ENCODE measurements around the gene INPP4B. TPM values are rescaled to one million over a fixed set of nuclear protein-coding genes. Genes with fewer than 3 reads are reported as not detected.
"Not testable (repeated sequence)": the region's sequence is repeated elsewhere in the genome, so short reads cannot be mapped to it uniquely, and the experiment has no call there.

INPP4B gene
- total RNA-seq, 1 donor from 2014 or later: 16.8 TPM

DNA sequence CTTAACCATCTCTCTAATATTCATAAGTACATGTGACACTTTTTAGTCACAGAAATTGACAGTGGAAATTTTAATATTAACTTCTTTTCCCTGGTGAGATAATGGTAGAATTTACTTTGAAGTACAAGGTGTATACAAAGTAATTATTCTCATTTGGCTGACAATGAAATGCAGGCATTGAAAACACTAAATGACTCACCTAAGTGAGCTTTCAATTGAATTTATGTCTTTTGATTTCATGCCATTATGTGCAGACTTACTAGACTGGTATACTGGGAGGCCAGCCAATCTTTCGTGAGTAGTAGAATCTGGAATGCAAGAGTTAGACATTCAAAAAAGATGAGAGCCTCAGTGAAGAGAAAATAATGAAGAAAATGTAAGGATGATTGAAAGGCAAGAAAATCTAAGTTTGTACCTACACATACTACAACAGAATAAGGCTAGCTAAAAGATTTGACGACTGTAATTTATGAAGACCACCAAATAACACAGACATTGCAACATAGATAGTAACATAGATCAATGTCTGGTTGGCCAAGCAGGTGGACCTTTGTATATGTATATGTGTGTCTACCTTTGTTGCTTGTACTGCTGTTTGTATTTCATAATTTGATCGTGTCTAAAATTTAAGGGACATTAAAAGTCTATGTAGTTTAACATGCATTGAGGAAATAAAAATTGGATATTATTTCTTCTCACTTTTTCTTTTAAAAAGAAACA is 750.1 kb downstream of the INPP4B start:
- Mint-ChIP-seq H3K4me3 (no peak overlapping the region), H3K27me3 (ENCODE audit: insufficient read depth) (no peaks in the 10 kb centered on the region), H3K36me3 (ENCODE audit: low read depth) (peaks cover 7% of the 10 kb centered on the region), H3K9me3 (no peaks in the 10 kb centered on the region), H3K4me1 (ENCODE audit: low read depth) (no peaks in the 10 kb centered on the region), H3K27ac (no peak overlapping the region)
- DNase-seq (ENCODE audit: low spot score): no peak
- intact Hi-C loops (cut with micrococcal nuclease): no loop called here

DNA sequence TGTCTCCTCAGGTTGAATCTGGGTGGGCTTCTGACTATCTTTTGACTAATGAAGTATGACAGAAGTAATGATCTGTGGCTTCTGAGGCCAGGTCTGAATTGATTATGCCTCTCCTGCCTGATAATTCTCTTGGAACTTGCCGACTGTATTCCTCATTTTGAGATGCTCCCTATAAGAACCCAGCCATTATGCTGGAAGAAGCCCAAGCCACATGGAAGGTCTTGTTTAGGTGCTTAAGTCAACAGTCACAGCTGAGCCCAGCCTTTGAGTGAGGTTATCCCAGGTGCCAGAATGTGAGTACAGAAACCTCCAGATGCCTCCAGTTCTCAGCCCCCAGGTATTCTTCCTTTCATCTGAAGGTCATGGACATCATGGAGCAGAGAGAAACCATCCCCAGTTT is 753.2 kb downstream of the INPP4B start:
- H3K27ac Mint-ChIP-seq: no peak overlapping the region
- H3K27me3 Mint-ChIP-seq (ENCODE audit: insufficient read depth): no peaks in the 10 kb centered on the region
- H3K4me3 Mint-ChIP-seq: no peak overlapping the region
- H3K9me3 Mint-ChIP-seq: no peaks in the 10 kb centered on the region
- no peak for DNase-seq (ENCODE audit: low spot score)
- H3K36me3 Mint-ChIP-seq (ENCODE audit: low read depth): peaks cover 3% of the 10 kb centered on the region
- intact Hi-C loops (cut with micrococcal nuclease): no loop called here
- H3K4me1 Mint-ChIP-seq (ENCODE audit: low read depth): no peaks in the 10 kb centered on the region

DNA sequence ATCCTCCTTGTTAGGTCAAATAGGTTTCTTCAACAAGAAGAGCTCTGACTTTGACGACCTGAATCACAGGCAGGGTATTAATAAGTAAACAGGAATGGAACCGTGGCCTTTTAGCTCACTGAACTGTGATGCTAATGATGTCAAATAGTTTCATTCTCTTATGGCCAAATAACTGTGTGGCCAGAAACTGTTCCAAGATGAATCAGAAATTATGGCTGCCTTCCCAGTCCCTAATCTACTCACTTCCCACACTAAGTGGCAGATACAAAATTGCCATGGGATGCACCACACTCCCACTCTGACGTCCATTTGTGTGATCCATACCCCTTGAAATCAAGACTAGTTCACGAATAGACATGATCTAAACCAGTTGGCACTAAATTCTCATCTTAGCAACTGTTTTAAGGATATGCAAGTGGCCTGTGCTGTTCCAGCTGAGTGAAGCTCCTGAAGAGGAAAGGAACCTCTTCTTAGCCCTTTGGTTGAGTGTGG is 754.4 kb downstream of the INPP4B start:
- Mint-ChIP-seq H3K27me3 (ENCODE audit: insufficient read depth) (no peaks in the 10 kb centered on the region), H3K4me3 (no peak overlapping the region), H3K4me1 (ENCODE audit: low read depth) (no peaks in the 10 kb centered on the region), H3K36me3 (ENCODE audit: low read depth) (peaks cover 1% of the 10 kb centered on the region), H3K27ac (no peak overlapping the region), H3K9me3 (no peaks in the 10 kb centered on the region)
- intact Hi-C loops (cut with micrococcal nuclease): no loop called here
- no peak for DNase-seq (ENCODE audit: low spot score)

DNA sequence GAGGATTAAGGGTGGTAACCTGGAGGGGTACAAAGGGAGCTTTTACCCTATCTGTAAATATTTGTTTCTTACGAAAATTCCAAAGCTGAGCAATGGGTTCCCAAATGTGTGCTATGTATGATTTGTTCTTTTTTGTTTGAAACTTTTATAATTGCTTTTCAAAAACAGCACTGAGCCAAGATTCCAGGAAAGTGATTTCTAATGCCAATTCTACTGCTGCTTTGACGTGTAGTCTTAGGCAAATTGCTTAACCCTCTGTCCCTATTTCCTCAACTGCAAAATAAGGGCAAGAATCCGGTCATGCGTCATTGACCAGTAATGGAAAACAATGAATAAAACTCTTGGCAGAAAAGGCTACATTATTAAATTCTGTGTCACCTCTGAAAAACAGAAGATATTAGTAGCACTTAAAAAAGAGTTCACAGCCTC is 755.0 kb downstream of the INPP4B start:
- no peaks in the 10 kb centered on the region for H3K27me3 Mint-ChIP-seq (ENCODE audit: insufficient read depth)
- H3K4me3 Mint-ChIP-seq: no peak overlapping the region
- no peaks in the 10 kb centered on the region for H3K4me1 Mint-ChIP-seq (ENCODE audit: low read depth)
- peaks cover 1% of the 10 kb centered on the region for H3K36me3 Mint-ChIP-seq (ENCODE audit: low read depth)
- intact Hi-C loops (cut with micrococcal nuclease): no loop called here
- H3K9me3 Mint-ChIP-seq: no peaks in the 10 kb centered on the region
- DNase-seq (ENCODE audit: low spot score): no peak
- no peak overlapping the region for H3K27ac Mint-ChIP-seq

DNA sequence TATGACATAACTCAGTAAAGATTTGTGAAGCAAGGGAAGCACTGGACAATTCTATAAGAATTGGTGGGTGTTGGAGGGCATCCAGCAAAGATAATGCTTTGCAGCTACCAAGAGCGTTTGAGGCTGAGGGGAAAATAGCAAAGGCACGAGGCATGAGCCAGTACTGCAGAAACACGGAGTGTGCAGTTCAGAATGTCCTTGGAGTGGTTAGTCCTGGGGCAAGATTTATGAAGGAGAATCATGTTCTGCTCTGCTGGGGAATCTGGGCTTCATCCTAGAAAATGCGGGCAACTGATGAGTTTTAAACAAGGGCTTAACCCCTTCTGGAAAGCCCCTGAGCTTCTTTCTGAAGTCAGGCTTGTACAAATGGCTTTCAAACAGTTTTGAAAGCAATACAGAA is 757.2 kb downstream of the INPP4B start:
- Mint-ChIP-seq H3K27ac (no peak overlapping the region), H3K27me3 (ENCODE audit: insufficient read depth) (no peaks in the 10 kb centered on the region), H3K4me1 (ENCODE audit: low read depth) (no peaks in the 10 kb centered on the region), H3K36me3 (ENCODE audit: low read depth) (no peaks in the 10 kb centered on the region), H3K4me3 (no peak overlapping the region), H3K9me3 (no peaks in the 10 kb centered on the region)
- DNase-seq (ENCODE audit: low spot score): no peak
- intact Hi-C loops (cut with micrococcal nuclease): no loop called here

DNA sequence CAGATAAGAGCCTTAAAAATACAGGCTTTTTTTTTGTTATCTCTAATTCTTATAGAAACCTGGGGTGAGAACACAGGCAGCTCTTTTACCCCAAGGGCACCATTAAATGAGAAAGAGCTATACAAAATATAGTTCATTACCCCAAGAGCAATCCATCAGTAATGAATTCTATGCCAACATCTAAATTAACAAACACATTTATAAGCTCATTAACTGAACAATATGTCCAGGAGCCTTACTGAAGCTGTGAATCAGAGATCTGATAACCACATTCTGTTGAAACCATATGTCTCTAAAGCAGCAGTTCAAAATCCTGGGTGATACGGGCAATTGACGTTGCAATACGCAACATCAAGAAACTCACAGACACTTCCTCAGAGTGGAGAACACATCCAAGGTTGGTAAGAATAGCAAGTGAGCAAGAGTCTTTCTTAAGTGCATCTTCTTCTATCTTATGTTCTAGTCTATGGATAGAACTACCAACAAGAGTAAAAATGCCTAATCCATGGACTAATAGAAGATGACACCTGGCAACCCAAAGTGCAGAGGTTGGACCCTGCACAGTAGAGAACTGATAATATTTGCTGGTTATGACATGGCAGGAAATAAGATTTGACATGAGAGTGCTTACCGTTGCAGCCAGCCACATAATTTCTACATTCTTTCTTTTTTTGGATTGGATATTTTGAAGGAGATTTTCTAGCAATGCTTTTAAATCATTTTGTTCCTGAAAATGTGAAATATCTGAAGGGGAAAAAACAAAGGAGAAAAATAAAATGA is 760.4 kb downstream of the INPP4B start:
- Mint-ChIP-seq H3K27ac (no peak overlapping the region), H3K27me3 (ENCODE audit: insufficient read depth) (no peaks in the 10 kb centered on the region), H3K4me3 (no peak overlapping the region), H3K9me3 (no peaks in the 10 kb centered on the region), H3K36me3 (ENCODE audit: low read depth) (no peaks in the 10 kb centered on the region), H3K4me1 (ENCODE audit: low read depth) (no peaks in the 10 kb centered on the region)
- no peak for DNase-seq (ENCODE audit: low spot score)
- intact Hi-C loops (cut with micrococcal nuclease): loop anchor here (1.0 kb wide), 1 partner anchor 47 kb away; no protein-coding TSS in a partner anchor

DNA sequence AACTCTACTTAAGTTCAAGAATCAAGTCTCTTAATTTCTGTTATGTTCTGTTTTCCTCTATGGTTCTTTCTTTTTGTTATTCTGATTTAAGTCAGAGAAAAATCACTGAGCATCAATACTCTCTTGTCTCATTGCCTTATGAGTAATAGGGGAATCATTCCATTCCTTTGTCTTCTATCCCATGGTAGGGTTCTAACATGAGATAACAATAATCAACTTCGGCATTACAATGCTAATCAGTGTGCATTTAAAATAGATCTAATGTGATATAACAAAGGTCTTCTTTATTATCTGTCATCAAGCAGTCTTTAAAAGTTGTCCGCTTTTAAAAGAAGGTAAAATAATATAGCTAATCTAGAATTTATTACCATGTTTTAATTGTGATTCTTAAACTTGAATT is 762.8 kb downstream of the INPP4B start:
- H3K27me3 Mint-ChIP-seq (ENCODE audit: insufficient read depth): no peaks in the 10 kb centered on the region
- H3K27ac Mint-ChIP-seq: no peak overlapping the region
- no peak overlapping the region for H3K4me3 Mint-ChIP-seq
- no peaks in the 10 kb centered on the region for H3K36me3 Mint-ChIP-seq (ENCODE audit: low read depth)
- no peaks in the 10 kb centered on the region for H3K4me1 Mint-ChIP-seq (ENCODE audit: low read depth)
- H3K9me3 Mint-ChIP-seq: no peaks in the 10 kb centered on the region
- intact Hi-C loops (cut with micrococcal nuclease): no loop called here
- DNase-seq (ENCODE audit: low spot score): no peak

DNA sequence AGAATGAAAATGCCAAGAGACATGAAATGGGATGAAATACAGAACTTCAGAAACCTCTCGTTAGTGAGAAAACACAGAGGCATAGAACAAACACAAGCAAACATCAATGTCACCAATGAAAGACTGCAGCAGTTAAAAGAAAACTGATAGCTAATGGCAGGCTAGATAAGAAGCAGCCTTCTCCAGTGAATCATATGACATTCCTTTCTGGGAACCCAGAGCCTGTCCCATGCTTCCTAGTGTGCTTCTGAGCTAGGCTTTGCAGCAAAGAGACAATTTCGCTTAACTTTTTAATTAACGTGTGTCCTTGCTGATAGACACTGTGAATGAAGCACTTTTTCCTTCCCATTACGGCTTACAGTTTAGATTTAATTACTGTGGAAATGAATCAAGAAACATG is 765.1 kb downstream of the INPP4B start:
- H3K4me3 Mint-ChIP-seq: no peak overlapping the region
- no peaks in the 10 kb centered on the region for H3K9me3 Mint-ChIP-seq
- no peaks in the 10 kb centered on the region for H3K36me3 Mint-ChIP-seq (ENCODE audit: low read depth)
- DNase-seq (ENCODE audit: low spot score): no peak
- no peaks in the 10 kb centered on the region for H3K4me1 Mint-ChIP-seq (ENCODE audit: low read depth)
- no peak overlapping the region for H3K27ac Mint-ChIP-seq
- intact Hi-C loops (cut with micrococcal nuclease): no loop called here
- no peaks in the 10 kb centered on the region for H3K27me3 Mint-ChIP-seq (ENCODE audit: insufficient read depth)

DNA sequence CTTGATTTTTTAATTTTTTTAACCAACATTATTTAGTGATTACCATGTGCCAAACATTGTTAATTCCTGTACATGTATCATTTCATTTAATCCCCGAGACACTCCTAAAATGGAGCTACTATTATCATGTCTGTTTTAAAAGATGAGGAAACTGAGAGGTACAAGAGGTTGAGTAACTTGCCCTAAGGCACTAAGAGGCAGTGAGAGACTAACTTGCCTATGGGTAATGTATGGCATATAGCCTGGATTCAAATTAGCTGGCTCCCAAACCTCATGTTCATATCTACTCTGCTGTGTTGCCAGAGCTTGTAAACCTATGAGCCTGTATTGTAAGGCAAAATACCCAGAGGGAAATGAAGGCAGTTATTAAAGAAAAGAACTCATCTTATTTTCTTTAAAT is 766.1 kb downstream of the INPP4B start:
- Mint-ChIP-seq H3K4me1 (ENCODE audit: low read depth) (no peaks in the 10 kb centered on the region), H3K36me3 (ENCODE audit: low read depth) (no peaks in the 10 kb centered on the region), H3K9me3 (no peaks in the 10 kb centered on the region), H3K4me3 (no peak overlapping the region), H3K27me3 (ENCODE audit: insufficient read depth) (no peaks in the 10 kb centered on the region), H3K27ac (no peak overlapping the region)
- intact Hi-C loops (cut with micrococcal nuclease): no loop called here
- no peak for DNase-seq (ENCODE audit: low spot score)

DNA sequence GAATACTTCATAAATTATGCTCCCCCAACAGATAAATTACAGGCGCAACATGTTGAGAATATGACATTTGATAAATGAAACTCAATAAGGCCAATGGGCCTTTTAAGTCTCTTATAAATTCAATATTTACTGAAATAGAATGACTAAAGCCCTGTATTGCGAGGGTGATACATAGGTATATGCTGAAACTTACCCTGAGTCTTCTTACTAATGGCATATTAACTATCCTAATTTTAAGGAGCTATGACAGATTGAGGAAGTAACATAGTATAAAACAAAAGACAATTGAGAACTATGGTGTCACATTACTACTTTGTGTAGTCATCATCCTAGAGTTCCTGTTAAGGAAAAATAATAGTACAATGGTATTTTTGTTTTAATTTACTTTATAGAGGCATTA is 769.1 kb downstream of the INPP4B start:
- H3K4me1 Mint-ChIP-seq (ENCODE audit: low read depth): no peaks in the 10 kb centered on the region
- no peak overlapping the region for H3K4me3 Mint-ChIP-seq
- H3K9me3 Mint-ChIP-seq: no peaks in the 10 kb centered on the region
- no peak for DNase-seq (ENCODE audit: low spot score)
- H3K36me3 Mint-ChIP-seq (ENCODE audit: low read depth): no peaks in the 10 kb centered on the region
- no peak overlapping the region for H3K27ac Mint-ChIP-seq
- intact Hi-C loops (cut with micrococcal nuclease): no loop called here
- H3K27me3 Mint-ChIP-seq (ENCODE audit: insufficient read depth): no peaks in the 10 kb centered on the region

DNA sequence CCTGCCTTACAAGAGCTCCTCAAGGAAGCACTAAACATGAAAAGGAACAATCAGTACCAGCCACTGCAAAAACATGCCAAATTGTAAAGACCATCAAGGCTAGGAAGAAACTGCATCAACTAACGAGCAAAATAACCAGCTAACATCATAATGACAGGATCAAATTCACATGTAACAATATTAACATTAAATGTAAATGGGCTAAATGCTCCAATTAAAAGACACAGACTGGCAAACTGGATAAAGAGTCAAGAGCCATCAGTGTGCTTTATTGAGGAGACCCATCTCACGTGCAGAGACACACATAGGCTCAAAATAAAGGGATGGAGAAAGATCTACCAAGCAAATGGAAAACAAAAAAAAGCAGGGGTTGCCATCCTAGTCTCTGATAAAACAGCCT is 777.8 kb downstream of the INPP4B start:
- DNase-seq (ENCODE audit: low spot score); H3K27me3 Mint-ChIP-seq (ENCODE audit: insufficient read depth); H3K27ac Mint-ChIP-seq; H3K4me1 Mint-ChIP-seq (ENCODE audit: low read depth); H3K36me3 Mint-ChIP-seq (ENCODE audit: low read depth); H3K4me3 Mint-ChIP-seq; intact Hi-C loops (cut with micrococcal nuclease): not testable (repeated sequence)
- H3K9me3 Mint-ChIP-seq: peaks cover 22% of the 10 kb centered on the region

DNA sequence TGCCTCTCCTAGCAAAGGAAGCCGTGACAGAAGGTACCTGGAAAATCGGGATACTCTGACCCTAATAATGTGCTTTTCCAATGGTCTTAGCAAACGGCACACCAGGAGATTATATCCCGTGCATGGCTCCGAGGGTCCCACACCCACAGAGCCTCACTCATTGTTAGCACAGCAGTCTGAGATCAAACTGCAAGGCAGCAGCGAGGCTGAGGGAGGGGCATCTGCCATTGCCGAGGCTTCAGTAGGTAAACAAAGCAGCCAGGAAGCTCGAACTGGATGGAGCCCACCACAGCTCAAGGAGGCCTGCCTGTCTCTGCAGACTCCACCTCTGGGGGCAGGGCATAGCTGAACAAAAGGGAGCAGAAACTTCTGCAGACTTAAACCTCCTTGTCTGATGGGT is 779.5 kb downstream of the INPP4B start:
- H3K27me3 Mint-ChIP-seq (ENCODE audit: insufficient read depth); H3K27ac Mint-ChIP-seq; DNase-seq (ENCODE audit: low spot score); H3K4me3 Mint-ChIP-seq; H3K4me1 Mint-ChIP-seq (ENCODE audit: low read depth); intact Hi-C loops (cut with micrococcal nuclease); H3K36me3 Mint-ChIP-seq (ENCODE audit: low read depth): not testable (repeated sequence)
- peaks cover 20% of the 10 kb centered on the region for H3K9me3 Mint-ChIP-seq

DNA sequence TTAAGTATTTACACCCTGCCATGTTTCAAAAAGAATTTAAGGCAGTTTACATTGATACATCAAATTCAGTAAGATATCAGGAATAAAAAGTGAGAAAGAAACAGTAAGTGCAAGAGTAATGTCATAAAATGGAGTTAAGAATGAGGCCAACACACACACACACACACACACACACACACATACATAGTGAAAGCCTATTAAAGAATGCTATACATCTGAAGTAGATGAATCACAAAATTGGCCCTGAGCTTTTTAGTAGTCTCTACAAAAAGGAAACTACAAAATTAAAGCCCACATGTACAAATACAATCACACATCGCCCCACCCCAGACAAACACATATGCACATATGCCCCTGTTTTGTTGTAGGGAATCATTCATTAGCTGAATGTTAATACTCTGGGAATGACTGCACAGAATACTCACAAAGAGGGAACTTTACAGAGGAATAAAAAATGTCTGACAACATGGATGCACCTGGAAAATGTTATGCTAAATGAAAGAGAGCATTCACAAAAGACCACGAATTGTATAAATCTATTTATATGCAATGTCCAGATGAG is 780.9 kb downstream of the INPP4B start:
- no peaks in the 10 kb centered on the region for H3K4me1 Mint-ChIP-seq (ENCODE audit: low read depth)
- DNase-seq (ENCODE audit: low spot score): no peak
- H3K4me3 Mint-ChIP-seq: no peak overlapping the region
- H3K36me3 Mint-ChIP-seq (ENCODE audit: low read depth): peaks cover 9% of the 10 kb centered on the region
- H3K9me3 Mint-ChIP-seq: peaks cover 18% of the 10 kb centered on the region
- H3K27me3 Mint-ChIP-seq (ENCODE audit: insufficient read depth): no peaks in the 10 kb centered on the region
- intact Hi-C loops (cut with micrococcal nuclease): no loop called here
- no peak overlapping the region for H3K27ac Mint-ChIP-seq
